GM21723 (cell line): ENCODE measurements around the gene PHOSPHO1.
A peak's percentile ranks its signal among the peaks of the same experiment; 100 is the strongest.

Experiments used
- ATAC-seq: cut with Tn5 transposase; IDR thresholded peaks from one replicate; pipeline ENCODE4 v1.9.1; 2021; ENCODE audit warnings: mild to moderate bottlenecking, moderate library complexity; ENCODE audit not compliant: unreplicated experiment

PHOSPHO1 gene

GRCh38 chr17:49219987-49220386, 10.6 kb downstream of the PHOSPHO1 start:
- no peak for ATAC-seq

GRCh38 chr17:49218941-49219913, 11.4 kb downstream of the PHOSPHO1 start:
- ATAC-seq = peak; percentile 42

- ATAC-seq = peak; percentile 30
These were observed 12.8 kb downstream of the PHOSPHO1 start for GRCh38 chr17:49217651-49218413.

- no peak for ATAC-seq
These were observed 13.5 kb downstream of the PHOSPHO1 start for GRCh38 chr17:49216953-49217650.

GRCh38 chr17:49216482-49216881, 14.1 kb downstream of the PHOSPHO1 start:
- no peak for ATAC-seq

- no peak for ATAC-seq
These were observed 15.8 kb downstream of the PHOSPHO1 start for GRCh38 chr17:49214676-49215360.

GRCh38 chr17:49213847-49214246, 16.7 kb downstream of the PHOSPHO1 start:
- ATAC-seq = no peak

- ATAC-seq = no peak
These were observed 17.2 kb downstream of the PHOSPHO1 start for GRCh38 chr17:49213399-49213798.

GRCh38 chr17:49210158-49211029, 20.2 kb downstream of the PHOSPHO1 start, which contains the start of the genes ABI3 and GNGT2:
TSS of gene ABI3 (plus strand) at chr17:49210707. CDS start at chr17:49210725, 18 bp downstream.
TSS of gene GNGT2 (minus strand) at chr17:49210574. CDS start at chr17:49207422, 3,152 bp downstream.
- ATAC-seq = peak; percentile 70

- ATAC-seq = no peak
These were observed 21.5 kb downstream of the PHOSPHO1 start for GRCh38 chr17:49209061-49209571.

- ATAC-seq = no peak
These were observed 26.1 kb downstream of the PHOSPHO1 start for GRCh38 chr17:49204516-49204915.

GRCh38 chr17:49203796-49204195, 26.8 kb downstream of the PHOSPHO1 start:
- no peak for ATAC-seq

GRCh38 chr17:49201481-49201927, 29.1 kb downstream of the PHOSPHO1 start:
- ATAC-seq = no peak

- no peak for ATAC-seq
These were observed 30.0 kb downstream of the PHOSPHO1 start for GRCh38 chr17:49200423-49201083.

GRCh38 chr17:49198211-49198610, 32.4 kb downstream of the PHOSPHO1 start:
- no peak for ATAC-seq

GRCh38 chr17:49197346-49197998, 33.1 kb downstream of the PHOSPHO1 start:
- ATAC-seq = no peak

- no peak for ATAC-seq
These were observed 34.1 kb downstream of the PHOSPHO1 start for GRCh38 chr17:49196520-49196919.

- ATAC-seq = no peak
These were observed 34.8 kb downstream of the PHOSPHO1 start for GRCh38 chr17:49195751-49196150.
